Activated CD4-positive, alpha-beta T cell treated with anti-CD3 and anti-CD28 coated beads for 48 hours (primary cell): ENCODE data around the gene UBE2I.
"Not testable (repeated sequence)": the region's sequence is repeated elsewhere in the genome, so short reads cannot be mapped to it uniquely, and the experiment has no call there.

ENCODE experiments used
- DNase-seq: peaks from one replicate; pipeline ENCODE4 v3.0.0-alpha.2; 2020

Gene UBE2I

DNA sequence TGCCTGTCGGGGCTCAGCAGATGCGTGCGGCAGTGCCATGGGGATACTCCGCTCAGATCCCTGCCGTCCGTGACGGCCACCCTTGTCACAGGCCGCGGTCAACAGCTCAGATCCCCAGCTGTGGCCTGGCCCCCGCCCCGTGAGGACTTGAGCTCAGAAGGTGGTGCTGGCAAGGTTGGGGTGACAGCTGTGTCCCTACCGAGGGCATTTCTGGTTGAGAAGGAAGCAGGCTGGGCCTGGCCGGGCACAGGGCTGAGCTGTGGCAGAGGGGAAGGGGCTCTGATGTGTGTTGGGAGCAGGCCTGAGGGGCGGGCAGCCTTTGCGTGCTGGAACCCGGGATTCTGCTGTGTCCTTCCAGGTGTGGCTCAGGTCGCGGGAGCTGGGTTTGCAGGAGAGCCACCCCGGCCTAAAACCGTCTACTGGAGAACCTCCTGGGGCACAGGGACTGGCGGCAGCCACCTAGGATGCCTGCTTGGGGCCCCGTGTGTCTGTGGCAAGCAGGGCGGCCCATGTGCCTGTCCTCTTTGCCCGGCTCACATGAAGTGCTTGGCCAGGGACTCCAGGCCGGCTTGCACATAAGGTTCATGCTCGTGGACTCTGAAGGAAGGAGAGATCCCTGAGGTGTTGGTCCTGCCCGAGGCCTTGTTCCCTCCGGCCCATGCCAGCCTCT lies 5.1 kb downstream of the UBE2I start:
- no peak for DNase-seq

DNA sequence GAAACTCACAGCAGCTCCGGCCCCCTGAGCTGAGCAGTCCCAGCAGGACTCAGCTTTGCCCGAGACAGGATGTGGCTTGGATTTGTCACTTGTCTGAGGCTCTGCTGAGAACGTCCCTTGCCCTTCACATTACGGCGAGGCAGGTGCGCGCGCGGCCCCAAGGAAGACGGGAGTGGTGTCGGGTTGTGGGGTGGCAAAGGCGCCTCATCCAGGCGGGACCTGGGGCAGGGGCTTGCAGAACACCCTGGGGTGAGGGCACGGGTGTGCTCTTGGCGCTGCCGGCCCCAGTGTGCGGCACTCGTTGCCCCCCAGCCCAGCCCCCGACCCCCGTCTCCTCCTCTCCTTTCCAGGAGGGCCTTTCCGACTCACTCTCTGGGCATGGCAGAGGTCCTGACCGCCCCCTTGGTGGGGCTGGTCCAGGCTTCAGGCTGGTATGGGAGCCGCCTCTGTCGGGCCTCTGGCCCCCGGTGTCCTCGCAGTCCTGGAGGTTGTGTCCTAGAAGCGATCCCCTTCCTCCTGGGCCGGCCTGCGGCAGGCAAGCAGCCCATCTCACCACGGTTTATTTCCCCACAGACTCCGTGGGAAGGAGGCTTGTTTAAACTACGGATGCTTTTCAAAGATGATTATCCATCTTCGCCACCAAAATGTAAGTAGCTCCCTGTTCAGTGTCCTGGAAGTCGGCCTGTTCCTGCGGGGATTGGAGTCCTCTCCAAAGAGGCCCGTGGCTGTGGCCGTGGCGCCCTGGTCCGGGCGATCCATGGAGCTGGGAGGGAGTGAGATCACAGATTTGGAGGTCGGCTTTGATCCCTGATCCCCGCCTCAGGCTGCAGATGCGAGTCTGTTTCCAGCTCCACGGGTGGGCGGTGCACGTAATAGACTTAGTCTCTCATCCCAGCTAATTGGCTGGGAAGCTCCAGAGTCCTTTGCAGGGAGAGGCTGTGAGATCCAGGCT lies 5.9 kb downstream of the UBE2I start:
- no peak for DNase-seq

DNA sequence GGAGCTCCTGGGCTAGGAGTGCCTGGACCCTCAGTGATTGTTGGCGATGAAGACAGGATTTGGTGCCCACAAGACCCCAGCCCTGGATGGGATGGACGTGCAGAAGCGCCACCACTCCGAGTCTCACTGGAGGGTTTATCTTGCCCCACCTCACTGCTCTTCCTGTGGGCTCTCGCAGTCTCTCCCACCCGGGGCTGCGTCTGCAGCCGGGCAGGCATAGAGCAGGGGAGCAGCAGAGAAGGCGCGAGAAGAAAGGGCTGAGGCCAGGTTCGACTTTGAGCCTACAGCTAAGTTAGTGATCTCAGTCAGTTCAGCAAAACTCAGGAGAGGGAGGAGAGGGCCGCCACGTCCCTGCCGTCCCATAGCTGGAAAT lies 6.6 kb downstream of the UBE2I start:
- DNase-seq, result no peak

DNA sequence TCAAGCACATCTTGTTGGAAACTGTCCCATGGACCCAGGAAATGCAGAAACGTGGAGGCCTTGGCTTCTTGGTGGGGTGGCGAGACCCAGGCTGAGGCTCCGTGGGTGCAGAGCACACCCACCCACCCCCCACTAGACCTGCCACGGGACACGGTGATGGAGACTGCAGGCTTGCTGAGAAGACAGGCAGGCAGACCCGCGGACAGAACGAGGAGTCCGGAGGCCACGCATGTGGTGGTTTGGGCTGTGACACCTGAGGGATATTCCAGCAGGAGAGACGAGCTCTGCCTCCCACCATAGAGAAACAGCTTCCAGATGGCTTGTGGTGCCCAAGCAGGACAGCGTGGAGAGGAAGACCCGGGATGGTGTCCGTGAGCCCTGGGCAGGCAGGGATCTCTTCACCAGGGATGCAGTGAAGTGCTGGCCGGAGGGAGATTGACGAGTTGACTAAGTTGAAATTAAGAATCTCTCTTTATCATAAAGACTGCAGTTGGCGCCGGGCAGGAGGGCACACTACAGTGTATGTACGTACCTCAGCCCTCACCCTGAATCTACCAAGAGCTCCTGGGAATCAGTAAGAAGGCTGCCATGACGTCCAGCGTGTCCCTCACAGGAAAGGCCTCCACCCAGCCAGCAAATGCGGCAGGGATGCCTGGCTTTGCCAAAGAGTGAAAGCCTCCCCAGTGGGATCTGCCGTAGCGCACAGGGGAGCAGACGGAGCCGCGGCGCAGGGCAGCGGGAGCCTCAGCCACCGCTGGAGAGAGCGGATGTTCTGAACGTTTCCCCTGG lies 8.2 kb downstream of the UBE2I start:
- DNase-seq, result no peak

DNA sequence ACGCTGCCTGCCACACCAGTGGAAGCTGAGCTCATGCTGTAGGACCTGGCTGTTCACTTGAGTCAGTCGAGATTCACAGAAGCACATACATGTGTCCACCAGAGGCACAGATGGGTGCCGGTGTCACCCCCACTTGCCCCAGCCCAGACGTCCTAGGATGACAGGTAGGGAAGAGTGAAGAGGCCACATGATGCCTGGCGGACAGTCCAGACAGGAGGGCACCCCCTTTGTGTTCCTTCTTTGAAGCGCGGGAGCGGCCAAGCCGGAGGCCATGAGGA lies 8.8 kb downstream of the UBE2I start:
- DNase-seq, result no peak

DNA sequence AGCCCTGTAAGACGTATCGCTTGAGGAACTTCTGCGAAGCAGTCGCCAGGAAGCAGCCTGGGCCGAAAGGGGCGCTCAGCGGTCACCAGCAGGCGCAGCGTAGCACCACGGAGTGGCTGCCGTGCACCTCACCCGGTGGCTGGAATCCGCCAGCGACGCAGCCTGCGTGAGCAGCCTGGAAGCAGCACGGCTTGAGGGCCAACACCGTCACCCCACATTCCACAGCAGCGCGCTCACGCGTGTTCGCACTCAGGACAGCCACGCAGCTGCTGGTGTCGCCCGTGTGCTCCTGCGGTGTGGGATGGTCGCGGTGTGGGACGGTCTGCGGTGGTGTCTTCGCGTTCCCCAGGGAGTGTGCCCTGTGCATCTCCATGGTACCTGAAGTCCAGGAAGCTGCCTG lies 9.6 kb downstream of the UBE2I start:
- no peak for DNase-seq

DNA sequence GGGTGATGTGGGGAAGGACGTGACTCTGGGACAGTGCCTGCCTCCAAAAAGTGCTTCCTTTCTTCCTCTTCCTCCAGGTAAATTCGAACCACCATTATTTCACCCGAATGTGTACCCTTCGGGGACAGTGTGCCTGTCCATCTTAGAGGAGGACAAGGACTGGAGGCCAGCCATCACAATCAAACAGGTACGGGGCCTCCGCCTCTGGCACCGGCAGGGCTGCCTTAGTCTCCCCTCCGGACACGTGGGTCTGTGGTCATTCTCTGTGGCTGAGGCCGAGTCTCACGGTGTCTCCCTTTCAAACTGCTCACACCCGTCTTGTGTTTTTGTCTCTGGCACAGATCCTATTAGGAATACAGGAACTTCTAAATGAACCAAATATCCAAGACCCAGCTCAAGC lies 10.7 kb downstream of the UBE2I start:
- no peak for DNase-seq

DNA sequence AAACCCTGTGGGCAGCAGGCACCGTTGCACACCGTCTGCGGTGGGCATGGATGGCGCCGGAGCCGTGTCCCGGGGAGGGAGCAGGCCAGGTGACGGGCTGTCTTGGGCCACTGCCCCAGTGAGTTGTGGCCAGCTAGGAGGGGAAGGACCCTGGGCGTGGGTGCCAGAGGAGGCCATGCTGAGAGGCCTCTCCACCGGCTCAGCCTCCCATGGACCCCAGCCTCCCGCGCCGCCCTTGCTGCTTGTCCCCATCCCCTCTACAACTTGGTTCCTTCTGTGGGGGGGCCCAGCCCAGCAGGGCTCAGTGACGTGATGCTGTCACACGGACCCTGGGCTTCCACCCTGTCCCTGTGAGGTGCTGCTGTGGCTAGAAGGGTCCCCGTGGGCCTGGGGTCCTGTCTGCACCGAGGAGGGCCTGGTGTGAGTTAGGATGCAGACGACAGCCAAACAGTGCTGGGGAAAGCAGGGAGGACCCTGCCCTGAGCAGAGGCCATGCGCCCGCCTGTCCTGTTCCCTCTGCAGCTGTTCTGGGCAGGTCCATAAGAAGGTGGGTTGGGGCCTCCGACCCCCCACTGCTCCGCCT lies 11.3 kb downstream of the UBE2I start:
- DNase-seq, result no peak

DNA sequence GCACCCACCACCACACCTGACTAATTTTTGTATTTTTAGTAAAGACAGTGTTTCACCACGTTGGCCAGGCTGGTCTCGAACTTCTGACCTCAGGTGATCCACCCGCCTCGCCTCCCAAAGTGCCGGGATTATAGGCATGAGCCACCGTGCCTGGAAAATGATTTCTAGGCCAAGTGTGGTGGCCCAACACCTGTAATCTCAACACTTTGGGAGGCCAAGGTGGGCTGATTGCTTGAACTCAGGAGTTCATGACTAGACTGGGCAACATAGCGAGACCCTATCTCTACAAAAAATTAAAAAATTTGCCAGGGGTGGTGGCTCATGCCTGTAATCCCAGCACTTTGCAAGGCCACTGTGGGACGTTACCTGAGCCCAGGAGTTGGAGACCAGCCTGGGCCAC lies 13.0 kb downstream of the UBE2I start:
- DNase-seq, result no peak

DNA sequence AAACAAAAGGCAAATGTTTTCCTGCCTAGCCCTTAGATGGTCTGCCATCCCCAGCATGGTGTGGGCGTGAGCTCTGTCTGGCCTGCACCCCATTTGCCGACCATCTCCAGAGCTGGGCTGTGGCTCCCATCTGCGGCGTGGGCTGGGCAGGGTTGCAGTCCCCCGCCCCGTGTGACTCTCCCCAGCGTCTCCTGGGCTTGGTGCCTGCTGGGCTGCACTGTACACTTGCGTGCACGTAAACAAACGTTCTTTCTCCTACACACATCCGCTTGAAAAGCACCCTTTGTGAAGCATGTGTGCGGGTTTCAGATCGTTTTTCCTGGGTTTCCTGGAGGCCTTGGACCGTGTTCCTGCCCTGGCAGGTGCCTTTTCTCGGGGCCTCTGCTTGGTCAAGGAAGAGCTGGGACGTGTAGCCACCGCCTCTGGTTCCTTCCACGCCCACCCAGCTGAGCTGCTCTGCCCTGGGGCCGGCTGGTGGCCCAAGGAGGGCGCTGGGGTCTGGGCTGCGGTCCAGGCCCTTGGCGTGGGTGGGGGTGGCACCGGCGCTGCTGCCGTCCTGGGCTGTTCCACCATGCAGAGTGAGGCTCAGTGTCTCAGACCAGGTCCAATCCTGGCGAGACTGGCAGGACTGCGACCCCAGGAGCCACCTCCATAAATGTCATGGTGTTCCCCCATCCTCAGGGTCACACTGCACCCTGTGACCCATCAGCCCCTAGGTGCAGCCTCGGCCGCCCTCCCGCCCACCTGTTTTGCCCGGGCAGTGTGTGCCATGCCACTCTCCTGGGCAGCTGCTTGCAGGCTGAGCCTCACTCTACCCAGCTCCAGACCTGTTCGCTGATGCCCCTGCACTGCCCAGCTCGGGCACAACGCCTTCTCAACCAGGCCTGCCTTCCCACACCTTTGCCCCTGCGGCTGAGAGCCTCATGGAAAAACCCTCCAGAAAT lies 14.1 kb downstream of the UBE2I start:
- no peak for DNase-seq

DNA sequence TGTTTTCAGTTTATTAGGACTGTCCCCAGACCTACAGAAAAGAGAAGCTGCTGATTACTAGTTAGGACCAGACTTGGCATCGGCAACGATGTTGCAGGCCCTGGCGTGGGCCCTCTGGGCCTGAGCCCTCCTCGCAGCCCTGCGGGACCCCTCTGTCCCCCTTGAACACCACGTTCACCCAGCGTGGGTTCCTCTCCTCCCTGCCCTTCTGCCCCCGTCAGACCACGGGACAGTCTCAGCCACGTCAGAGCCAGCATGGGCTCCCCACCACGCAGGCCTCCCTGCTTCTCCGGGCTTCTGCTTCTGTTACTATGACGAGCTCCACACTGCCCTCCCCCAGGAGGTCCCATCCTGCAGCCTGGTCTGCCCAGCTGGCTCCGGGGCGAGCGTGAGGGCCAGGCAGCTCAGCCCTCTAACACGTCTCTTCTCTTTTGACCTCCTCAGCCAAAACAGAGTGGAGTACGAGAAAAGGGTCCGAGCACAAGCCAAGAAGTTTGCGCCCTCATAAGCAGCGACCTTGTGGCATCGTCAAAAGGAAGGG lies 14.9 kb downstream of the UBE2I start:
- DNase-seq, result no peak

DNA sequence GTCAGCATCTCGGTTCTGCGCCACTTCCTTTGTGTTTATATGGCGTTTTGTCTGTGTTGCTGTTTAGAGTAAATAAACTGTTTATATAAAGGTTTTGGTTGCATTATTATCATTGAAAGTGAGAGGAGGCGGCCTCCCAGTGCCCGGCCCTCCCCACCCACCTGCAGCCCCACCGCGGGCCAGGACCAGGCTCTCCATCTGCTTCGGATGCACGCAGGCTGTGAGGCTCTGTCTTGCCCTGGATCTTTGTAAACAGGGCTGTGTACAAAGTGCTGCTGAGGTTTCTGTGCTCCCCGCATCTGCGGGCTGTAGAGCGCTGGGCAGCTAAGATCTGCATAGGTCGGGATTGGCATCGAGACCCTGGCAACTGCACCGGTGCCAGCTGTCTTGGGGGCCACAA lies 15.8 kb downstream of the UBE2I start:
- no peak for DNase-seq

DNA sequence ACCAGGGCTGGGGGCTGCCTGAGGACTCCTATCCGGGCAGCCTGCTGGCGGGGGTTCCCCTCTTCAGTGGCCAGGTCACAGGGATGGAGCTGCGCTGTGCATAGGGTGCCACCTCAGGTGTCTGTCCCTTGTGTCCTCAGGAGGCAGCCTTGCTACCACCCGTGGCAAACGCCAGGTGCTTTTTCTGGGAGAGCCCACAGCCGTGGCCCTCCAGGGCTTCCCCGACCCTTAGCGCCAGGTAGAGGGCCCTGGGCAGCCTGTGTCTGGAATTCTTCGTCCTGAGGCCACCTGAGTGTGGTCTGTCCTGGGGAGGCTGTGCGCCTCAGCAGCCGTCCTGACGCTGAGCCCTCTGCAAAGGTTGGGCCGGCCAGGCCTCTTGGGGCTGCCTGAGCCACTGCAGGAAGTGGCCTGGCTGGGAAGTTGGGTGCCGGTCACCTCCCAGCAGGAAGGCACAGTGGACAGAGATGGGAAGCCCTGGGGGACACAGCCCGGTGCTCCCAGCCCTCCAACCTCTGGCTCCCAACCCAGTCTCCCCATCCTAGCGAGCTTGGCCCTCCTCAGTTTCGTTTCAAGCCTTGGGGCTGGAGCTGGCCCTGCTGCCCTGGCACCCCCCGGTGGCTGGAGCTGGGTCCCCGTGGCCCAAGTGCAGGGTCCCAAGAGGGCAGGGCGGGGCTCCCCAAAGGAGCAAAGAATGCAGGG lies 16.4 kb downstream of the UBE2I start:
- DNase-seq, result no peak

DNA sequence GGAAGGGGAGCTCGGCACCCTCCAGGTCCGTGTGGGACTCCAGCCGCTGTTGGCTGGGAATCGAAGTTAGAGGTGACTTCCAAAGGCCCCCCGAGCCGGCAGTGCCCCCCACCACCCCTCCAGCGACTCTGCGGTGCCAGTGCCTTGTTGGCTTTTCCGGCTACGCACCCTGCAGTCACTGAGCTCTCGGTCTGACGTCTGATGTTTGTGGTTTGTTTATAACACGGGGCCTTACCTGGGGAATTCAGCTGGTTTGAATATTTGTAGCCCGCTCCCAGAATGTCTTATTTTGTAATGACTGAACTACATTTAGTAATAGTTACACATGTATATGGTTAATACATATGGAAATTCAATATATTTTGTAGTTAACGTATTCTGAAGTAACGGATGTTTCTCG lies 17.0 kb downstream of the UBE2I start:
- DNase-seq, result no peak

DNA sequence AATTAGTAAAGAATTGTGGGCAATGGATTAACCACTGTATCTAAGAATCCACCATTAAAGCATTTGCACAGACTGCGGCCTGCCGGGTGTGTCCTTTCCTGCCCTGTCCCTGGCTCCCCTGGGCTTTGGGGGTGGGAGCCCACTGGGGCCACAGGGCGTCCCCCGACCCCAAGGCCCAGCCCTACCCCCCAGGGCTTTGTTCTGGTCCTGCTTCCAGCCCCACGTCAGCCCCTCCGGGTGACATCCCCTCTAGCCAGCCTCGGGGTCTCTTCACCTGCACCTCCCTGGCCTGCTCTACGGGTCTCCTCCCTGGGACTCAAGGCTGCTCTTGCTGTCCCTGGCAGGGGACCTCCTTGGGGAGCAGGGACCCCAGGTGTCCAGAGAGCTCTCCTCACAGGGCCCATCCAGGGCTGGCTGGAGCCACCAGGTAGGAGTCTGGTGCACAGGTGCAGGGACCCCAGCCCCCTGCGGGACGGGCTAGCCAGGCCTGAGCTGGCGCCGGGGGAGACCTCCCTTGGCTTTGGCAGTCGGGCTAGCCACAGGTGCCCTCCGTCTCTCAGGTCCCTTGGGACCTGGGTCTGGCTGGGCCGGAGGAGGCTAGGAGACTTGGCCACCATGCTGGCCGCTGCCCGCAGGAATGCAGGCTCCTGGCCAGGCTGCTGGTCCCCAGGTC lies 17.6 kb downstream of the UBE2I start:
- DNase-seq, result no peak

DNA sequence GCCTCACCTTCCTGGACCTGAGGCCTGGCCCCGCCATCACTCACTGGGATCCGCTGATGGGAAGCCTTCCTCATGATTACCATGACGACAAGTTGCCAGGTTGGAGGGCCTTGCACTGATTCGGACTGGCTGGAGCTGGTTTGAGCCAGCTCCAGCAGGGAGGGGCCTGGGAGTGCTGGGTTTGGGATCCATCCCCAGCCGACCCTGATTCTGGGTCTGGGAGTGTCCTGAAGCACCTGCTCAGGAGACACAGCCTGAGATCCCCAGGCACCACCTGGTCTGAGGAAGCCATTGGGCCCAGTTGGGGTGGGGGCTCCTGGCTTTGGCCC lies 18.1 kb downstream of the UBE2I start:
- no peak for DNase-seq

DNA sequence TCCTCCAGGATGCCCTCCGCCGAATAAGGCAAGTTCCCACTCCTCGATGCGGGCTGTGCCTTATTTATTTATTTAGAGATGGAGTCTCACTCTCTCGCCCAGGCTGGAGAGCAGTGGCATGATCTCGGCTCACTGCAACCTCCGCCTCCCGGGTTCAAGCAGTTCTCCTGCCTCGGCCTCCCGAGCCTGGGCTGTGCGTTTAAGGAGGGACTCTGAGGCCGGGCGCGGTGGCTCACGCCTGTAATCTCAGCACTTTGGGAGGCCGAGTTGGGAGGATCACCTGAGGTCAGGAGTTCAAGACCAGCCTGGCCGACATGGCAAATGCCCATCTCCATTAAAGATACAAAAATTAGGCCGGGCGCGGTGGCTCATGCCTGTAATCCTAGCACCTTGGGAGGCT lies 18.7 kb downstream of the UBE2I start:
- DNase-seq, result not testable (repeated sequence)

DNA sequence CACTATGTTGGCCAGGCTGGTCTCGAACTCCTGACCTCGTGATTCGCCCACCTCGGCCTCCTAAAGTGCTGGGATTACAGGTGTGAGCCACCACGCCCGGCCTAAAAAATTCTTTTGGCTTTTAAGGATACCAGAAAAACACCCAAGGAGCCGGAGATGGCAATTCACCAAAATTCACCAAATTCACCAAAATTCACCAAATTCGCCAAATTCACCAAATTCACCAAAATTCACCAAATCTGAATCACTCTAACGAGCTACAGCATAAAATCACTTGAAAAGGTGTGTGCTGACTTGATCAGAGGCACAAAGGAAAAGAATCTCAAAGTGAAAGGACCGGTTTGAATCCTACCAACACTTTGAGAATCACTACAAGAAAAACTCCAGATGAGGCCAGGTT lies 19.5 kb downstream of the UBE2I start:
- not testable (repeated sequence) for DNase-seq

DNA sequence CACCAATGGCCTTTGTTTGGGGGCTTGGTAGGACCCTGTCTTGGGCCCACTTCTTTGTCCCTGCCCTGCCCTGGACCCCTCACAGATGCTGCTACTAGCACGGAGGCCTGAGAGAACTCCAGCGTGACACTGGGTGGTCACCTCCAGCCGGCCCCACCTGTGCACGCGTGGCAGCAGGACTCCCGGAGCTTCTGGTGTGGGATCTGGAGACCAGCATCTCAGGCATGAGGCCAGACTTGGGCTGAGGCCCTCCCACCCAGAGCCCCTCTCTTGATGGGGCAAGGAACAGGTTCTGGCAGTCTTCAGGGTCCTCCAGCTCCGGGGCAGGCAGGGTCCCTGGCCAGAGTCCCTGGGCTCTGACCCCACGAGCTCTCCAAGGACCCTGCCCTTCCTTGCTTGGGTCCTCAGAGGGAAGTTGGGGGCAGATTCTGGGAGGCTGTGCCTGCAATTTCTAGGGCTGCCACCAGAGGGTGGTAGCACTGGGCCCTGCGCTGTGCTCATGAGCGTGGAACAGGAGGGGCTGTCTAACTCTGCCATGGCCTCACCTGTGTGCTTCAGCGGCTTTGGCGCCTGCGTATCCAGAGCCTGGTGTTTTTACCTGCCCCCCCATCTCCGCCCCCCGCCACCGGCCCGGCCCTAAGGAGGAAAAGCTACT lies 21.0 kb downstream of the UBE2I start:
- DNase-seq, result peak; percentile 62

DNA sequence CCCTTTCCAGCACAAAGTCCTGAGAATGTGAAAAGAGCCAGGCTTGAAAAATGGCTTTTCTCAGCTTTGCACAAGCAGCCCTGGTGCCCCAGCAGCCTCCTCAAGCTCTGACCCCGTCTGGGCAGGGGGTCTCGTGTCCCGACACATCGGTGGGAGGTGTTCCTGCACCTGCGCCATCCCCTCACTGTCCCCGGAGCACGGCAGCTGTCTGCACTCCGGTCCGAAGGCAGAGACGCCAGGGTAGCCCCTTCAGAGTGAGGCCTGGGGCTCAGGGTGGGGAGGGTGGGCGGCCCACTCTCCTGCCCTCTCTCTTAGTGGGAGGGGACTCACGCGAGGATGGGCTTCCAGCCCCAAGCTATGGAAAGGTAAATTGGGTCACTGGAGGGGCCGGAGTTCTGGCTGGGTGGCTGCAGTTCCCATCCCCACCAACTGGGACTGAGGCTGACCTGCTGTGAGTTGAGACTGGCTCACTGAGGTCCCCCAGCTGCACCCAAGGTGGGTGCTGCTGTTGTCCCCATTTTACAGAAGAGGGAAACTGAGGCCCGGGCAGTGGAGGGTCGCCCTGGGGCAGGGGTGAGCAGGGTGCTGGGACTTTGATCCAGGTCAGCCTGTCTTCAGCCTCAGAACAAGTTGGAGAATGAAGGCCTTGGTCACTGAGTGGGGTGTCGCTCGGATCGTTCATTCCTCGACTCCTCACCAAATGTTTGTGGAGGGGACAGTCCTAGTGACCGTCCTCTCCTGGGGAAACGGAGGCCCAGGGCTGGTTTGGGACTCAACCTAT lies 21.7 kb downstream of the UBE2I start:
- no peak for DNase-seq
